Ramos (cell line): ENCODE results near the gene KIF13A.
"Not testable (repeated sequence)": the region's sequence is repeated elsewhere in the genome, so short reads cannot be mapped to it uniquely, and the experiment has no call there.

Experiments used
- in situ Hi-C: fragments of 300-500 bp; cut with MboI; formaldehyde crosslinking; loops from one replicate; pipeline ENCODE4 v1.14.3; 2022; ENCODE audit warnings: low sequenced_read_pairs; ENCODE audit not compliant: unreplicated experiment

KIF13A gene

GRCh38 chr6:17905611-17906592 is 81.5 kb downstream of the KIF13A start:
- in situ Hi-C loops, result no loop called here

- in situ Hi-C loops, result no loop called here
Observed at GRCh38 chr6:17904491-17905120, 82.8 kb downstream of the KIF13A start.

GRCh38 chr6:17902974-17903373 is 84.5 kb downstream of the KIF13A start:
- in situ Hi-C loops, result no loop called here

DNA sequence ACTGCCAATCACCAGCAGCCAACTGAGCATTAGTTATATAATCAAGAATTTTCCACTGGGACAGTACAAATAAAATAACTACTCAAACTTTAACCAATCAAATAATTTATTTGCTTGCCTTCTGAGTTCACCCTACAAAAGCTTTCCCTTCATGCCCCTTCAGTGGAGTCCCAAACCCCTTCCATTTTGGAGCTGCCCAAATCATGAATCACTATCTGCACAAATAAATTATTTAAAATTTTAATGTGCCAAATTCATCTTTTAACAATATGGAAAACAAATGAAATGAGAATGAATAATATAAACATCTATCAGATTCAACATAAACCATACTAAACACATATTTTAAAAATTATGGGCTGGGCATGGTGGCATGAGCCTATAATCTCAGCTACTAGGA is 85.9 kb downstream of the KIF13A start:
- in situ Hi-C loops, result no loop called here

DNA sequence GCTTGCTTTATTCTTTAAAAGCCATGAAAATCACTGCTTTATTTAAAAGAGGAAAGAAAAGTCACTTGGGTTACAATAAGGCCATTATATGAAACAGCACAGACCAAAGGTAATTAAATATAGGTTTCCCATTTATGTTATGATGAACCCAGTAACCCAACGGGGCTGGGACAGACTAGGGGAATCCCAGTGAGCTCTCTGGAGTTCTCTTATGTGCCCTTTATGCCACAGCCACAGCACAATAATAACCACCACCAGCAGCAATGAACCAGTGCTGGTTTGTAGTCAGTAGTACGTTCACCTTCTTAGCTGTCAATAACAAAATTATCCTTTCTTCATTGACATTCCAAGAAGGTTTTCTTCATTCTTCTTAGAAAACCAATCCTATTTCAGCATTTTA is 87.4 kb downstream of the KIF13A start:
- in situ Hi-C loops, result no loop called here

- in situ Hi-C loops, result no loop called here
Observed at GRCh38 chr6:17899491-17899890, 87.9 kb downstream of the KIF13A start.

DNA sequence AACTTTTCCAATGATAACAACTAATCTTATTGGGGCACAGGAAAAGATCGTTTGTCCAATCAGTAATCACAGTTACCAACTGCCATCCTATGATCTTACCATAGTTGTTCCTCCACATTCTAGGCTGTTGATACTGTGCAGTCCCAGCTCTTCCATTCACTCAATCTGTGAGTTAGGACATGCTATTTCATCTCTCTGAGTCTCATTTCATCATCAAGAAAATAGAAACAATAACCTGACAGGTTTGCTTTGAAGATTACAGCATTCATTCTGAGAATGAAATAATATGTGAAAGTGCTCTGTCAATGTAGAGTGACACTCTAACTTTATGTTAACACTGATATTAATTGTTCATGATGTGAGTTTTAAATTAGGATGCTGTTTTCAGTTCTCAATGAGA is 89.8 kb downstream of the KIF13A start:
- in situ Hi-C loops, result no loop called here

DNA sequence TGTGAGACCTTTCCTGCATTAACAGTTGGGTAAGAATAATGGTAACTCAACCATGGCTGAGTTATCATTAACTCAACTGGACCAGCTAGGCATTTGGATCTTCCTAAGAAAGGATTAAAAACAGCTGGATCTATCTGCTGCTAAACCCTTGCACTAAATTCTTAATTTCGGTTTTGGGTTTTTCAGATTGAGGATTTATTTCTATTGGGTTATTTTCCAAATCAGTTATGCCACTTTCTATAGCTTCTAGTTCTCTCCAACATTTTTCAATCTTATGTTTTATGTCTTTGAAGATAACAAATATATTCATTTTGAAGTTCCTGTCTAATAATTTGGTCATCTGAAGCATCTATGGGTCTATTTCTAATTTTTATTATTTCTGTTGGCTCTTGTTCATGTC is 92.5 kb downstream of the KIF13A start:
- in situ Hi-C loops, result no loop called here

GRCh38 chr6:17894191-17894590 is 93.2 kb downstream of the KIF13A start:
- in situ Hi-C loops, result no loop called here

- in situ Hi-C loops, result no loop called here
Observed at GRCh38 chr6:17892097-17892686, 95.2 kb downstream of the KIF13A start.

GRCh38 chr6:17890309-17890708 is 97.1 kb downstream of the KIF13A start:
- in situ Hi-C loops, result no loop called here

DNA sequence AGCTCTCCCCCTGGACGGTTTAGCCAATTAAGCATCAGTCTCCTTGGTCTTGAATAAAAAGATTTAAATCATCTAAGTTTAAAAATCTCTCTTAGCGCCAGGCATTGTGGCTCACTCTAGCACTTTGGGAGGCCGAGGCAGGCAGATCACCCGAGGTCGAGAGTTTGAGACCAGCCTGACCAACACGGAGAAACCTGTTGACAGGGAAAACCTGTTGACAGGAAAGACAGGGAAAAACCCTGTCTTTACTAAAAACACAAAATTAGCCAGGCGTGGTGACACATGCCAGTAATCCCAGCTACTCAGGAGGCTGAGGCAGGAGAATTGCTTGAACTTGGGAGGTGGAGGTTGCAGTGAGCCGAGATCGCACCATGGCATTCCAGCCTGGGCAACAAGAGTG is 97.7 kb downstream of the KIF13A start:
- in situ Hi-C loops, result not testable (repeated sequence)

DNA sequence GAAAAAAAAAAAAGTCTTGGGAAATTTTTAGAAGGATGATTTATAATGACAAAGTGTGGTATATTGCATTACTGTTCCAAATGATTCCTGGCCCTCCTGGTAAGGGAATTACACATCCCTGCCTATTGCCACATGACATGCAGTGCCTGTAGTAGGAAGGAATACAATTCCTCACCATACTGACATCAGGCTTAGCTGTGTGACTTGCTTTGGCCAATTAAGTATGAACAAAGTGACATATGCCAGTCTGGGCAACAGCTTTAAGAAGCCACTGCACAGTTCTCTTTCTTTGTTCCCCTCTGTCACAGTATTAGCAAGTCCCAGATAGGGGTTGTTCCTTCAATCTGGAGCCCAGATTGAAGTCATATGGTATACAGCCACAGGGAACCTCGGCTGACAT is 100.5 kb downstream of the KIF13A start:
- in situ Hi-C loops, result no loop called here

- in situ Hi-C loops, result no loop called here
Observed at GRCh38 chr6:17885889-17886576, 101.4 kb downstream of the KIF13A start.

GRCh38 chr6:17884498-17885478 is 102.6 kb downstream of the KIF13A start:
- in situ Hi-C loops, result no loop called here

GRCh38 chr6:17883665-17884497 is 103.6 kb downstream of the KIF13A start:
- in situ Hi-C loops, result no loop called here

- in situ Hi-C loops, result no loop called here
Observed at GRCh38 chr6:17881085-17881858, 106.2 kb downstream of the KIF13A start.

- in situ Hi-C loops, result no loop called here
Observed at GRCh38 chr6:17879184-17879583, 108.3 kb downstream of the KIF13A start.
